Retinal pigment epithelial cell (primary cell): ENCODE results near the gene NANS.

Experiments used
- DNase-seq: peaks from one replicate; pipeline ENCODE4 v3.0.0-alpha.2; 2010; ENCODE audit warnings: low read depth
- H3K4me3 ChIP-seq: 2 replicates; pipeline ENCODE4 v1.5.1; 2011; ENCODE audit warnings: mild to moderate bottlenecking, low read length, control low read depth, moderate library complexity
- TF ChIP-seq, protein P1 (sequence below): conservative IDR thresholded peaks from 2 replicates; pipeline ENCODE4 v1.5.1; 2011; ENCODE audit warnings: low read depth, low read length, control low read depth, inconsistent platforms

Gene NANS

DNA sequence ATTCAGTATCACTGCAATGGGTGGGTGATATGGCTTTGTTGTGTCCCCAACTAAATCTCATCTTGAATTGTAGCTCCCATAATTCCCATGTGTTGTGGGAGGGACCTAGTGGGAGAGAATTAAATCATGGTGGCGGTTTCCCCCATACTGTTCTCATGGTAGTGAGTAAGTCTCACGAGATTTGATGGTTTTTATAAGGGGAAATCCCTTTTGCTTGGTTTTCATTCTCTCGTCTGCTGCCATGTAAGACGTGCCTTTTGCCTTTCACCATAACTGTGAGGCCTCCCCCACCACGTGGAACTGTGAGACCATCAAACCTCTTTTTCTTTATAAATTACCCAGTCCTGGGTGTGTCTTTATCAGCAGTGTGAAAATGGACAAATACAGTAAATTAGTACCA is 9.5 kb upstream of the NANS start:
- no peak for DNase-seq
- TF ChIP-seq, protein P1, sequence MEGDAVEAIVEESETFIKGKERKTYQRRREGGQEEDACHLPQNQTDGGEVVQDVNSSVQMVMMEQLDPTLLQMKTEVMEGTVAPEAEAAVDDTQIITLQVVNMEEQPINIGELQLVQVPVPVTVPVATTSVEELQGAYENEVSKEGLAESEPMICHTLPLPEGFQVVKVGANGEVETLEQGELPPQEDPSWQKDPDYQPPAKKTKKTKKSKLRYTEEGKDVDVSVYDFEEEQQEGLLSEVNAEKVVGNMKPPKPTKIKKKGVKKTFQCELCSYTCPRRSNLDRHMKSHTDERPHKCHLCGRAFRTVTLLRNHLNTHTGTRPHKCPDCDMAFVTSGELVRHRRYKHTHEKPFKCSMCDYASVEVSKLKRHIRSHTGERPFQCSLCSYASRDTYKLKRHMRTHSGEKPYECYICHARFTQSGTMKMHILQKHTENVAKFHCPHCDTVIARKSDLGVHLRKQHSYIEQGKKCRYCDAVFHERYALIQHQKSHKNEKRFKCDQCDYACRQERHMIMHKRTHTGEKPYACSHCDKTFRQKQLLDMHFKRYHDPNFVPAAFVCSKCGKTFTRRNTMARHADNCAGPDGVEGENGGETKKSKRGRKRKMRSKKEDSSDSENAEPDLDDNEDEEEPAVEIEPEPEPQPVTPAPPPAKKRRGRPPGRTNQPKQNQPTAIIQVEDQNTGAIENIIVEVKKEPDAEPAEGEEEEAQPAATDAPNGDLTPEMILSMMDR: no peak
- H3K4me3 ChIP-seq: no peak overlapping the region

DNA sequence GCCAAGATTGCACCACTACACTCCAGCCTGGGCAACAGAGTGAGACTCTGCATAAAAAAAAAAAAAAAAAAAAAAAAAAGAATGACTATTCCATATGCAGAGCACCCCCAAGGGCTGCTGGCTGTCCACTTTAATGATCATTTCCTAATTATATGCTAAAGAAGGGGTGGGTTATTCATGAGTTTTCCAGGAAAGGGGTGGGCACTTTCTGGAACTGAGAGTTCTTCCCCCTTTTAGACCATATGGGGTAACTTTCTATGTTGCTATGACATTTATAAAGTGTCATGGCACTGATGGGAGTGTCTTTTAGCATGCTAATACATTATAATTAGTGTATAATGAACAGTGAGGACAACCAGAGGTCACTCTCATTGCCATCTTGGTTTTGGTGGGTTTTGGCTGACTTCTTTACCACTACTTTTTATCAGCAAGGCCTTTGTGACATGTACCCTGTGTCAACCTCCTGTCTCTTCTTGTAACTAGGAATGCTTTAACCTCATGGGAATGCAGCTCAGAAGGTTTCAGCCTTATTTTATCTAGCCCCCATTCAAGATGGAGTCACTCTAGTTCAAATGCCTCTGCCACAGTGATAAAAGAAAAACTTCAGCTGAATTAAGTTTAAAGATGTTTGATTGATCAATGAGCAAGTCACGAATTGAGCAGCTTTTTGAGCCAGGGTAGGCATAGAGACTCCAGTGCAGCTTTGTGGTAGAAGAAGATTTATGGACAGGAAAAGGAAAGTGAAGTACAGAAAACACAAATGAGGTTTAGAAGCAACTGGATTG is 7.1 kb upstream of the NANS start:
- H3K4me3 ChIP-seq: no peak overlapping the region
- no peak for DNase-seq
- TF ChIP-seq, protein P1: no peak

DNA sequence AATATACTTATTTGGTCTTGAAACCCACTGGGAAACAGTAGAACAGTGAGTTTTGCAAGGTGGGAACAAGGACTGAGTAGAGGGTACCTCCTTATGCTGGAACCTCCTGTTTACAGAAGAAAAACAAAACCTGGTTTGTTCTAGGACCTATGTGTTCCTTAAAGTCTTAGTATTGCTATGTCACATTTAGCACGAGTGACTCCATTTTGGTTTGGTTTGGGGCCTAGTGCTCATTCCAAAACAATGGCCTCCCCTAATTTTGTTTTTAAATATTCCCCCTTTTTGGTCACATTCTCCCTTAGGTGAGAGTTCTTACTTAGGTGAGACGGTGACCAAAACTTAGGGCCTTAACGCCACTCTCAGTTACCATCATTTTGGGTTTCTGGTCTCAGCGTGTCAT is 6.2 kb upstream of the NANS start:
- H3K4me3 ChIP-seq: no peak overlapping the region
- TF ChIP-seq, protein P1: no peak
- no peak for DNase-seq

DNA sequence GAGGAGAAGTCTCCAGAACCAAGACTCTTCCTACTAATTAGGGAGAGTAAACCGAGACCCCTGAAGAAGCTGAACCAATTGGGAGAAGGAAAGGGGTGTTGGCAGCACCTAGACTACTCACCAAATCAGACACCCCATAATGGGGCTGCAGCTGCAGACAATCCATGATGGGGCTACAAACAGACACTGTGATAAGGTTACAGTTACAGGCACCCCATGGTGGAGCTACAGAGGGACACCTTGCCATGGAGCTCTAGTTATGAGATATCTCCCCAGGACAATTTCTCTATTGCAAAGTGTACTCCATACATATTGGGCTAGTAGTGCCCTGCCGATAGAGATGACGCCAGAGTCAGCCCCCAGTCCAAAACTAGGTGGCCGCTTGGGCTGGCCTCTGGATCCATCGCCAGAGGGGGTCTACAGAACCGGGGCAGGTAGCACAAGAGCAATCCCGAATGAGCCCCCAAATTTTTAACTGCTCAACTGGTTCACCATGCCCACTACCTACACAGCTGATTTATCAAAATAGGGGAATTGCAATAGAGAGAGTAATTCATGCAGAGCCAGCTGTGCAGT is 2.1 kb upstream of the NANS start:
- TF ChIP-seq, protein P1: no peak
- DNase-seq: no peak
- H3K4me3 ChIP-seq: no peak overlapping the region

DNA sequence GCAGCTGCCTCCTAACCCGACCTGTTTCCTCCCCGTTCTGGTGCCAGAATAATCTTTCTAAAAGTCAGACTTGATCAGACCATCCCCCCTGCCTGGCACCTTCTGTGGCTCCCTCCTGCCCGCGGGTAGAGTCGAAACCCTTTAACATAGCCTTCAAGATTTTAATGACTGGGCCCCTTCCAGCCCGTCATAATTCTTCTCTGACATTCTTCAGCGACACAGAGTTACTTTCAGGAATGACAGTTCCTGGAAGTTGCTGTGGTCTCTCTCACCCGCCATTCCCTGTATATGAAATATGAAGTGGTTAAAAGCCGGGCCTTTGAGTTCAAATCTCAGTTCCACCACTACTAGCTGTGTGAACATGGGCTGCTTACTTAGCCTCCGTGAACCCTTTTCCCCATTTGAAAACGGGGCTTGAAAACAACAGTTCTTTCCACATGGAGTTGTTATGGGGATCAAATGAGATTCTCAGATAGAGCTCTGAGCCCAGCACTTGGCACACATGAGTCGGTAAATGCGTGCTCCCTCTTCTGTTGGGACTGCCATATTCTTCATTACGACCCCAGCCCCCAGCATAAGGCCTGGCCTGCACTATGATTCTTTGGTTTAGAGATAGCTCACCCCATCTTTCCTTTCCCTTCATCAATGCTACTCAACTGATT is 737 bp downstream of the NANS start:
- peak overlapping the region; percentile 86 for H3K4me3 ChIP-seq
- no peak for DNase-seq

DNA sequence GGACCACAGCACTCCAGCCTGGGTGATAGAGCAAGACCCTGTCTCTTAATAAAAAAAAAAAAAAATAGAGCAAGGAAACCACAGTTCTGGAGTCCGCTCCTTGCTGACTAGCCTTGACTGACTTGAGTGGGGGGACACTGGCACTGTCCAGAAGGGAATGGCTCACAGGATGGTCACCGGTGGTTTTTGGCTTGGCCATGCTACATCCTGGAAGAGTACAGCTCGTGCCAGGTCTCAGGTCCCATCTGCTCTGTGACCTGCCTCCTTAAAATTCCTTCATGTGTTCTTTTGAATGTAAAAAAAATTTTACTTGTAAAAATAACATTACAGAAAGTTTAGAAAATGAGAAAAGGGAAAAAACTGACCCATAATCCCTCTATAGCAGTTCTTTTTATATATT is 5.6 kb downstream of the NANS start:
- no peak overlapping the region for H3K4me3 ChIP-seq
- no peak for DNase-seq
- TF ChIP-seq, protein P1: no peak

More for the DNA sequence above, 737 bp downstream of the NANS start:
- TF ChIP-seq, protein P1: no peak
